GM12878 (cell line): ENCODE results near the gene CCSER2. TPM values are rescaled to one million over a fixed set of nuclear protein-coding genes. Genes with fewer than 3 reads are reported as not detected.

Experiments
- BHLHE40 ChIP-seq, 2 experiments: fragments of 450-650 bp in 1 of 2; IDR thresholded peaks; 2 replicates each; pipeline ENCODE4 v1.6.1; 2011 to 2017; ENCODE audit warnings: low read depth in 2 of 2, borderline replicate concordance in 1 of 2, improper control_type of control experiment in 1 of 2, low read length in 1 of 2, mild to moderate bottlenecking in 1 of 2
- CBFB ChIP-seq: IDR thresholded peaks from 2 replicates; pipeline ENCODE4 v1.6.1; 2016; ENCODE audit warnings: antibody characterized with exemption, low read depth
- DPF2 ChIP-seq: fragments of 450-650 bp; IDR thresholded peaks from 2 replicates; pipeline ENCODE4 v1.6.1; 2017; ENCODE audit warnings: mild to moderate bottlenecking
- GATAD2B ChIP-seq: fragments of 450-650 bp; conservative IDR thresholded peaks from 2 replicates; pipeline ENCODE4 v1.6.1; 2017; ENCODE audit warnings: low read depth, mild to moderate bottlenecking, moderate library complexity
- IKZF1 ChIP-seq: fragments of 450-650 bp; conservative IDR thresholded peaks from 2 replicates; pipeline ENCODE4 v1.6.1; 2017; ENCODE audit warnings: antibody characterized with exemption, mild to moderate bottlenecking
- IKZF2 ChIP-seq, 2 experiments: fragments of 450-650 bp; IDR thresholded peaks; 2 replicates each; pipeline ENCODE4 v1.6.1; 2017; ENCODE audit warnings: mild to moderate bottlenecking in 2 of 2, moderate library complexity in 2 of 2
- MLLT1 ChIP-seq: fragments of 450-650 bp; IDR thresholded peaks from 2 replicates; pipeline ENCODE4 v1.6.1; 2016; ENCODE audit warnings: mild to moderate bottlenecking
- NR2F1 ChIP-seq: fragments of 450-650 bp; conservative IDR thresholded peaks from 2 replicates; pipeline ENCODE4 v1.6.1; 2017; ENCODE audit warnings: mild to moderate bottlenecking
- PAX5 ChIP-seq: IDR thresholded peaks from 2 replicates; pipeline ENCODE4 v1.6.1; 2011; ENCODE audit warnings: low read depth, low read length, borderline replicate concordance
- RAD21 ChIP-seq: IDR thresholded peaks from 2 replicates; pipeline ENCODE4 v1.6.1; 2011; ENCODE audit warnings: mild to moderate bottlenecking, low read depth, low read length, moderate library complexity; ENCODE audit not compliant: insufficient read depth
- RELB ChIP-seq: fragments of 450-650 bp; IDR thresholded peaks from 2 replicates; pipeline ENCODE4 v1.6.1; 2017; ENCODE audit warnings: low read depth, mild to moderate bottlenecking, moderate library complexity
- RUNX3 ChIP-seq: IDR thresholded peaks from 2 replicates; pipeline ENCODE4 v1.6.1; 2012; ENCODE audit warnings: low read length, inconsistent platforms
- ZBTB40 ChIP-seq: fragments of 450-650 bp; IDR thresholded peaks from 2 replicates; pipeline ENCODE4 v1.6.1; 2016; ENCODE audit warnings: mild to moderate bottlenecking, moderate library complexity, borderline replicate concordance
- polyA plus RNA-seq, 11 experiments: library from polyadenylated mRNA; depleted of rRNA in 4 of 11; unstranded in 6 of 11; stranded (reverse) in 5 of 11; fragments of >200 nt; fragmentation: Nextera tagmentation in 4 of 11; fragmentation: Illumina TruSeq in 1 of 11; extraction: Ambion mirVana in 4 of 11; extraction: Trizol in 1 of 11; gene quantifications; 1 replicate in 1 of 11; 2 replicates in 10 of 11; pipeline versions ENCODE4 v1.2.1 to v1.2.3, GENCODE V29; 2011 to 2016; ENCODE audit warnings: inconsistent platforms in 2 of 11, missing spikeins in 2 of 11, low read depth in 1 of 11
- total RNA-seq, 4 experiments: library from RNA; depleted of rRNA in 3 of 4; stranded (reverse); fragments of >200 nt in 3 of 4; fragmentation: Illumina TruSeq in 1 of 4; extraction: Trizol in 1 of 4; gene quantifications; 2 replicates each; pipeline versions ENCODE4 v1.2.1 to v1.2.3, GENCODE V29; 2013 to 2021
- TF ChIP-seq, protein P1 (sequence below): IDR thresholded peaks from 2 replicates; pipeline ENCODE4 v1.6.1; 2011; ENCODE audit warnings: low read depth, mild to moderate bottlenecking, low read length, moderate library complexity, borderline replicate concordance; ENCODE audit errors: extremely low read depth
- TF ChIP-seq, protein P2 (sequence below): fragments of 450-650 bp; IDR thresholded peaks from 2 replicates; pipeline ENCODE4 v1.6.1; 2017; ENCODE audit warnings: mild to moderate bottlenecking, low read depth, inconsistent platforms; ENCODE audit not compliant: poor library complexity, severe bottlenecking

CCSER2 gene
- total and polyA plus RNA-seq, 10 of the 15 experiments (the other 5 are each of a cell fraction or from before 2014, with no cell fraction given) = 4.7 to 18.8 (median 13.2) TPM

DNA sequence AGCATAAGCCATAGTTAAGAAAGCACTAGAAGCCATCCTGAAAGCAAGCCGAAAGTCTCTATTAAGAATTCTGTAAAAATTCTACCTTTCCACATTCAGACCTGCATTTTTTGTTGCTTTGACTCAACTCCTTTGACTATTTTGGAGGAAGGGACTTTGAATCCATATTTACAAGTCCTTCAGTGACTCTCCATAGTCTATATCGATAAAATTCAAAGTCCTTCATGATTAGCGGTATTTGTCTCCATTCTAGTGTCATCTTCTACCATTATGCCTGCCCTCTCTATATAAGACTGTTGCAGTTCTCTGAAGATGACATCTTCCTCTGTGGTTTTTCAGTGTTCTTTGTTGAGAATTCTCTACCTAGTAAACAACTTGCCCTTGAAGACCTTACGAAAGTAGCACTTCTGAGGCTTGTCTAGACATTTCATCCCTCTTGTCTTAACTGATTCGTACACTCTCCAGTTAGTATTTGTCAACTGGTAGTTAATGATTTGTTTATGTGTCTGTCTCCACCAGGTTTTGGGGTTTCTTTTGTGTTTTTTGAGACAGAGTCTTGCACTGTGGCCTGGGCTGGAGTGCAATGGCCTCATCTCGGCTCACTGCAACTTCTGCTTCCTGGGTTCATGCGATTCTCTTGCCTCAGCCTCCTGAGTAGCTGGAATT lies 1.7 kb downstream of the CCSER2 start (continued):
- TF ChIP-seq RAD21 (0 out of 2 replicates have a peak, but pooled peaks have one; percentile 2), PAX5 (no peak), IKZF1 (peak; percentile 63), BHLHE40 (IDR thresholded peaks at IDR 0.05; ENCODE audit: borderline replicate concordance in 1 of 2, low read depth in 2 of 2, low read length in 1 of 2) (peak; percentile 20 to 26; a peak in 1 of 4 replicates), RUNX3 (peak; percentile 87), CBFB (peak; percentile 63), ZBTB40 (peak; percentile 2; the same call in 1 of the 2 replicates), RELB (peak; percentile 61; the same call in 1 of the 2 replicates), DPF2 (0 out of 2 replicates have a peak, but pooled peaks have one; percentile 41), NR2F1 (peak; percentile 84), IKZF2 (IDR thresholded peaks at IDR 0.05) (peak; percentile 68 to 74; a peak in 3 of 4 replicates), MLLT1 (peak; percentile 94), GATAD2B (no peak)
- TF ChIP-seq, protein P1, sequence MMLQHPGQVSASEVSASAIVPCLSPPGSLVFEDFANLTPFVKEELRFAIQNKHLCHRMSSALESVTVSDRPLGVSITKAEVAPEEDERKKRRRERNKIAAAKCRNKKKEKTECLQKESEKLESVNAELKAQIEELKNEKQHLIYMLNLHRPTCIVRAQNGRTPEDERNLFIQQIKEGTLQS = no peak
- TF ChIP-seq, protein P2, sequence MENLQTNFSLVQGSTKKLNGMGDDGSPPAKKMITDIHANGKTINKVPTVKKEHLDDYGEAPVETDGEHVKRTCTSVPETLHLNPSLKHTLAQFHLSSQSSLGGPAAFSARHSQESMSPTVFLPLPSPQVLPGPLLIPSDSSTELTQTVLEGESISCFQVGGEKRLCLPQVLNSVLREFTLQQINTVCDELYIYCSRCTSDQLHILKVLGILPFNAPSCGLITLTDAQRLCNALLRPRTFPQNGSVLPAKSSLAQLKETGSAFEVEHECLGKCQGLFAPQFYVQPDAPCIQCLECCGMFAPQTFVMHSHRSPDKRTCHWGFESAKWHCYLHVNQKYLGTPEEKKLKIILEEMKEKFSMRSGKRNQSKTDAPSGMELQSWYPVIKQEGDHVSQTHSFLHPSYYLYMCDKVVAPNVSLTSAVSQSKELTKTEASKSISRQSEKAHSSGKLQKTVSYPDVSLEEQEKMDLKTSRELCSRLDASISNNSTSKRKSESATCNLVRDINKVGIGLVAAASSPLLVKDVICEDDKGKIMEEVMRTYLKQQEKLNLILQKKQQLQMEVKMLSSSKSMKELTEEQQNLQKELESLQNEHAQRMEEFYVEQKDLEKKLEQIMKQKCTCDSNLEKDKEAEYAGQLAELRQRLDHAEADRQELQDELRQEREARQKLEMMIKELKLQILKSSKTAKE = peak; percentile 100
